Stimulated activated memory B cell treated with anti-CD40 and anti-IgM and Interleukin-4, amounts not matched to agents 10 μg/mL and 1 μg/mL and 100 μg/mL, for 72 hours (primary cell): ENCODE results near the gene RECQL5.

Experiments
- ATAC-seq: fragments of 150-1000 bp; cut with Tn5 transposase; 2 replicates; pipeline ENCODE4 v1.10.0; 2021
- H3K27ac Mint-ChIP-seq: one replicate; pipeline ENCODE4 v1.8.0; 2022; ENCODE audit warnings: mild to moderate bottlenecking, mixed read lengths
- H3K27me3 Mint-ChIP-seq: one replicate; pipeline ENCODE4 v1.8.0; 2022; ENCODE audit warnings: mixed read lengths
- H3K36me3 Mint-ChIP-seq: one replicate; pipeline ENCODE4 v1.8.0; 2022; ENCODE audit warnings: mixed read lengths
- H3K4me1 Mint-ChIP-seq: one replicate; pipeline ENCODE4 v1.8.0; 2022; ENCODE audit warnings: mixed read lengths
- H3K4me3 Mint-ChIP-seq: one replicate; pipeline ENCODE4 v1.8.0; 2022; ENCODE audit warnings: mild to moderate bottlenecking, moderate library complexity, mixed read lengths
- H3K9me3 Mint-ChIP-seq: one replicate; pipeline ENCODE4 v1.8.0; 2022; ENCODE audit warnings: mixed read lengths

RECQL5 gene

DNA sequence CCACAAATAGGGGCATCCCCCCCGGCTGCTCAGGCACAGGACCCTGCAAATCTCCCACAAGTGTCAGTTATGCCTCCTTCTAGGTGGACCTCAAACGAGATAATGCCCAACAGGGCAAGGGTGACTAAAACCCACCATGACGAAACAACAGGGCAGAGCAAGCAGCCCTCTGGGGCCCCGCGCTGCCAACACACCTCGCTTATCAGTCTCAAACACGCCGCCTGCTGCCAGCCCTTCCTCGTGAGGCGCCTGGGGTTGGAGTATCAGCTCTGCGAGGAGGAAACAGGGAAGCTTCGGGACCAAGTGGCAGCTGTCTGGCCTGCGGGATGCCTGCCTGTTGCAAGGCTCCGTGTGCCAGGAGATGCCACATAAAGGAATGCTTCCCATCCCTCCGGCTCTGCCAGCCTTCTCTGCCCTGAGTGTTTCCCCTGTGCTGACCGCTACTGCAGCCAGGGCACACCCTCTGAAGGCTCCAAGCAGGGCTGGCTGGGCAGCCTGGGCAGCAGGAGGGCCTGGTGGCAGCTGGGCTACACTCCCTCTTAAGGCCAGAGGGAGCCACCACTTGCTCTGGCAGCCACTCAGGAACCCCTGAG lies 31.2 kb downstream of the RECQL5 start:
- no peak for ATAC-seq
- Mint-ChIP-seq H3K4me1 (peaks cover 18% of the 10 kb centered on the region), H3K27me3 (no peaks in the 10 kb centered on the region), H3K27ac (no peak overlapping the region), H3K9me3 (no peaks in the 10 kb centered on the region), H3K4me3 (no peak overlapping the region), H3K36me3 (peaks cover 5% of the 10 kb centered on the region)

DNA sequence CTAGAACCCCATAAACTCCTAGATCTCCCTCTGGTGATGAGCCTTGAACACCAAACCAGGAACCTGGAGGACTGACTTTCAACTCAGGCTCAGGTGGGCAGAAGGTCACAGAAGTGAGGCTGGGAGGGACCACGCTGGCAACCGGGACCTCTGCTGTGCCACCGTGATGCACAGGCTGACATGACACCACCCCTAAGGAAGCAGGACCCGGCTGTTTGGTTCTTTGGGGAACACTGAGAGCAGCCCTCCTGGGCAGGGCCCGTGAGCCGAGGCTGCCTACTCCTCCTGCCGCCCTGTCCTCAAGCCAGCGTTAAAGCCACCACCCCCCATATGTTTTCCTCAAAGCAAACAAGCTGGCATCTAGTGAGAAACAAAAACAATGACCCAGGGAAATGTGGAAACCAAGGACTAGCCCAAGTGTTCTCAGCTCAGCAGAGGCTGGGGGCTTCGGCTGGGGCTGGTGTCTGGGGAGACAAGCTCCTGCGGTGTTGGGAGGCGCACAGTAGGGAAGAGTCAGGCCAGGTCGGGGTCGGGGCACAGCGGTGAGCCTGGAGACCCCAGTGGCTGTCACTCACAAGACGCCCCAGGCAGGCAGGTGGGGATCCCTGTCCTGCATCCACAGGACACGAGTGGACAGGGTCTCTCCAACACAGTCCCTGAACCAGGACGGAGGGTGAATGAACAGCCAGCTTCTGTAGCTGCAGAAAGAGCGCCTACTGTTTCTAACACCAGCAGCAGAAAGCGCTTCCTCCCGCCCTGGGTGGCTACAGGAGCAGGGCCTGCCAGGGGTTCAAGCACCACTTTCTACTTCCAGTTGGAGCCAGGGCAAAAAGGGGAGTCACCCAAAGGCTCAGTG lies 32.0 kb downstream of the RECQL5 start:
- no peaks in the 10 kb centered on the region for H3K27me3 Mint-ChIP-seq
- ATAC-seq: no peak
- no peak overlapping the region for H3K27ac Mint-ChIP-seq
- H3K36me3 Mint-ChIP-seq: peaks cover 5% of the 10 kb centered on the region
- H3K9me3 Mint-ChIP-seq: no peaks in the 10 kb centered on the region
- no peak overlapping the region for H3K4me3 Mint-ChIP-seq
- H3K4me1 Mint-ChIP-seq: peaks cover 18% of the 10 kb centered on the region

DNA sequence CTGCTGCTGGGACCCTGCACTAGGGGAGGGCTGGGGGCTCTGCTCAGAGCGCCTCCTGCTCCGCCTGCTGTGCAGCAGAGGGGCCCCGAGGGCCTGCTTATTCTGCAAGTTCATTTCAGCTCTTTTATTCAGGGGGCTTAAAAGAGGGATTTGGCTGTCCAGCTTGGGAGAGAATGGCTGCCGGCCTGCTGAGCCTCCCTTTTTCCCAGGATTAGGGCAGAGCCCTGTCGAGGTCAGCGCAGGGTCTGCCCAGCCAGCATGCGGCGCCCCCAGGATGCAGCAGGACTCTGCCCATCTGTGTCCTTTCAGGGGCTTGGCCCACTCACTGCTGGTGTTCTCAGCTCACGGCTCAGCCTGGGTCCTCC lies 32.6 kb downstream of the RECQL5 start:
- ATAC-seq: no peak
- H3K4me3 Mint-ChIP-seq: no peak overlapping the region
- H3K27me3 Mint-ChIP-seq: no peaks in the 10 kb centered on the region
- H3K9me3 Mint-ChIP-seq: no peaks in the 10 kb centered on the region
- H3K4me1 Mint-ChIP-seq: peaks cover 18% of the 10 kb centered on the region
- H3K27ac Mint-ChIP-seq: no peak overlapping the region
- peaks cover 5% of the 10 kb centered on the region for H3K36me3 Mint-ChIP-seq

DNA sequence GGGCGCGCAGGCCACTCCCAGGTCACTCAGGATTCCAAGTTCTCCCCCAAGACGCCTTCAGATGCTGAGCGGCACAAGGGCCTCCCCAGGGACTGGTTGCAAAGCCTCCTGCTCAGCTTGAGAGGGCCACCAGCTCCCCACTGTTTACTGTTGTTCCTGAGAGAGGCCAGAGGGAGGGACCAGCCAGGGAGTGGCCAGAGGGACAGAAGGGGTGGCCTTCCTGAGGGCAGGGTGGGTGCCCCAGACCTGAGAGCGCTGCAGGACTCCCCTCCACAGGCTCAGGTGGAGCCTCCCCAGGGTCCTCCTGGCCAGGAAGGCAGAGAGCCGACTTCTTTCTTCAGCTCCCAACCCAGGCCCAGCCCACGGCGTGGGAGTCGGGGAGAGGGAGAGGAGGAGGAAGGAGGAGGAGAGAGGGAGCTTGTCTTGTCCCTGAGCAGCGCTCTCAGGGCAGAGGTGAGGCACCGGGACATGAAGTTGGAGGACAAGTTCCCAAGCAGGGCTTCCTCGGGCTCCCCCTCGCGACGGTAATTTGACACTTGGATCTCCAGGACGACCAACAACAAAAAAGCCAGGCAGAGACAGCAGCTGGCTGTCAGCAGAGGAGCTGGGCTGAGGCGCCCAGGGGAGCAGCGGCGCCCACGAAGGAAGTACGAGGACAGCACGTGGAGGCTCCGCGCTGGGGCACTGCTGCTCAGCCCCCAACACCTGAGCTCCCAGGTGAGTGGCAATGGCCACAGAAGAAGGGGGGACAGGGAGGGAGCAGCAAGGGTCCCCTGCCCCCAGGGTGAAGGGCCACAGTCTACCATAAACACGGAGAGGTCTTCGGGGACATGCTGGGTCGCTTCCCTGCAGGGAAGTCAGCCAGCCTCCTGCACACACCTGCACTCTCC lies 33.2 kb downstream of the RECQL5 start:
- no peaks in the 10 kb centered on the region for H3K9me3 Mint-ChIP-seq
- no peak overlapping the region for H3K4me3 Mint-ChIP-seq
- peaks cover 18% of the 10 kb centered on the region for H3K4me1 Mint-ChIP-seq
- peaks cover 5% of the 10 kb centered on the region for H3K36me3 Mint-ChIP-seq
- peak; percentile 46 for ATAC-seq
- H3K27me3 Mint-ChIP-seq: no peaks in the 10 kb centered on the region
- no peak overlapping the region for H3K27ac Mint-ChIP-seq

DNA sequence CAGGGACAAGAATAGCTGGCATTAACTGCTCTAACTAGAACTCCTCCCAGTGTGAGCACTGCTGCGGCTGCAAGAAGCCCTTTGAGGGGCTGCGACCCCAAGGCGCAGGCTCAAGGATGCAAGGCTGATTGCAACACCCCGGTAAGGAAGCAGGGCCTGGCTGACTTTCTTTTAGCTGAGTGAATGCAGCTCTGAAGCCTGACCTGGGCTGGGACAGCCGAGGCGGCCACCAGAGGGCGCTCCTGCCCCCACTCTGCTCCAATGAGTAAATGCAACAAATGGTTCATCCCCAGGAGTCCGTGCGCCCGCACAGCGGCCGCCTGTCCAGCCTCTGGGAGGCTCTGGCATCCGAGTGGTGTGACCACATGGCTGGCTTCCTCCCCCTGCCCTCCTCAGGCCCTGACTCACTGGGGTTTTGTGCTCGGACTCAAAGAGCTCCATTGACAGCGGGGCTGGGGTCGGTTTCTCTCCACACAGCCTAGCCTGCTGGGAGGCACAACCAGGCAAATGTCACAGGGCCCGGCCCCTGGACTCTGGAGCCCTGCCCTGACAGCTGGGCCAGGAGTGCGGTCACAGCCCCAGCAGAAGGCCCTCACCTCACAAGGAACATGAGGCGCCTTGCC lies 34.0 kb downstream of the RECQL5 start, which contains the start of gene SMIM5:
Gene SMIM5 (plus strand): TSS at position 572 of the 623 bp plus-strand sequence. CDS start 6,768 bp downstream, outside the sequence.
- Mint-ChIP-seq H3K4me3 (no peak within 1 kb of the TSS), H3K4me1 (peaks cover 18% of the 10 kb centered on the region), H3K27ac (no peak within 1 kb of the TSS), H3K27me3 (no peaks in the 10 kb centered on the region), H3K36me3 (peaks cover 5% of the 10 kb centered on the region), H3K9me3 (no peaks in the 10 kb centered on the region)
- ATAC-seq: peak; percentile 85

DNA sequence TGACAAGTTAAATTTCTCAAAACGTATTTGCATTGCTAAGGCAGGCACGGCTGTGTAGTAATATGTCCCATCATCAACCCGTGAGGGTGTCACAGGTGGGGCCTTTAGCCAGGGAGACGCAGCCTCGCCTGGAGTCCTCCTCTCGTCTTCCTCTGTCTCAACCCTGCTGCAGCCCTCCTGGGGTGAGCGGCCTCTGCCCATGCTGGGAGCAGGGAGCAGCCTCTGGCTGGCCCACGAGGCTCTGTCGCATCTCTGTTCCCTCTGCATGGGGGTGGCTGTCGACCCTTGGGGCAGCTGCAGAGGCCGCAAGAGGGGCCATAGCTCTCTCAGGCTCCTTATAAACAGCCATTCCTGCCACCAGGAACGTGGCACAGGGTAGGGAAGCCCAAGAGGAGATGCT lies 34.5 kb downstream of the RECQL5 start:
- Mint-ChIP-seq H3K9me3 (no peaks in the 10 kb centered on the region), H3K27me3 (no peaks in the 10 kb centered on the region), H3K4me3 (no peak overlapping the region), H3K4me1 (peaks cover 18% of the 10 kb centered on the region), H3K27ac (no peak overlapping the region), H3K36me3 (peaks cover 5% of the 10 kb centered on the region)
- no peak for ATAC-seq

DNA sequence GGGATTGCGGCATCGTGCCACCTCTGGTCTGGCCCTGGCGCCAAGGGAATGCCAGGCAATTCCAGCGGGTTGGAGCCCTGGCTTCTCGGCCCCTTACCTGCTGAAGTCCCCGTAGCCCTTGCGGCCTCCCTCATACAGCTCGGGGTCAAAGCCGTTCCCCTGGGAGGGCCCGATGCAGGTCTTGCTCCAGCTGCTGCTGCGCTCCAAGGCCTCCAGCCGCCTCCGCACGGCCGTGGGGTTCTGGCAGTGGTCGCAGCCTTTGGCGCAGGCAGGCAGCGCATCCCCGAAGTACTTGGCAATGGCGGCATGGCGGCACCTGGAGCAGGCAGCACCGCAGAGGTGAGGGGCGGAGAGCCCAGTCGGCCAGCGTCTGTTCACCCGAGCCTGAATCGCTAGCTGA lies 35.6 kb downstream of the RECQL5 start:
- Mint-ChIP-seq H3K27me3 (no peaks in the 10 kb centered on the region), H3K27ac (no peak overlapping the region), H3K4me3 (no peak overlapping the region), H3K36me3 (peaks cover 5% of the 10 kb centered on the region), H3K4me1 (peaks cover 18% of the 10 kb centered on the region), H3K9me3 (no peaks in the 10 kb centered on the region)
- no peak for ATAC-seq

DNA sequence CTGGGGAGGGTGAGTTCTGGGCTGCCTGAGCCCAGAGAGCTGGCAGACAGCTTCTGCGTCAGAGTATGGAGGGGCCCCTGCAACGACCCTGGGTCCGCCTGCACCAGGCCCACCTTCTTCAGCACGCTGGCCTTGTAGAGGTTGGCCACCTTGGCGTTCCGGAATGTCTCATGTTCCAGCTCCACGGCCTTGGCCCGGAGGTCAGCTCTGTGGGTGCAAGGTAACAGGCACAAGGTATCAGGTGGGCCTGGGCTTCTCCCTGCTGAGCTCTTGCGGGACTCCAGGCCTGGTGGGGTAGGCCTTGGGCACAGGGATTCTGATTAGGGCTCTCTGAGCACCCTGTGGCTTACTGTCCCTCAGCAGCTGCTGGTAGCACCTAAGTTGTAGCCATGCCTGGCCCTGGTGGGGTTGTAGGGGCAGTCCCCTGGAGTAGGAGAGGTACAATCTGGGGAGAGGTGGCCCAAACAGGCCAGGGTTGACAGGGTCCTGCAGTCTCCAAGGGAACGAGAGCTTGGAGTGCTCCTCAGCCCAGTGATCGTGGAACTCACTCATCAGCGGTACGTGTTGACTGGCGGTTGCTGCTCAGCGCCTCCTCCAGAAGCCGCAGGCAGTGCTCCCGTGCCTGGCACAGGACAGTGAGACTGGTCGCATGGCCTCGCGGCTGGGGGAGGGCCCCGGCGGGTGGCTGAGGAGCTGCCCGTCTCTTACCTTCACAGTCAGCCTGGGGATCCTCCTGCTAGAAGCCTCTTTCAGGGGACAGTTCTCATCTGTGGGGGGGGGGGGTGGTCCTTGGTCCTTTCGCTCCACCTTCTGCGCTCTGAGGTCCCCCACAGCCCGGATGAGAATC lies 36.7 kb downstream of the RECQL5 start:
- Mint-ChIP-seq H3K4me1 (peaks cover 18% of the 10 kb centered on the region), H3K27ac (no peak overlapping the region), H3K27me3 (no peaks in the 10 kb centered on the region), H3K36me3 (no peaks in the 10 kb centered on the region), H3K4me3 (no peak overlapping the region), H3K9me3 (no peaks in the 10 kb centered on the region)
- no peak for ATAC-seq

DNA sequence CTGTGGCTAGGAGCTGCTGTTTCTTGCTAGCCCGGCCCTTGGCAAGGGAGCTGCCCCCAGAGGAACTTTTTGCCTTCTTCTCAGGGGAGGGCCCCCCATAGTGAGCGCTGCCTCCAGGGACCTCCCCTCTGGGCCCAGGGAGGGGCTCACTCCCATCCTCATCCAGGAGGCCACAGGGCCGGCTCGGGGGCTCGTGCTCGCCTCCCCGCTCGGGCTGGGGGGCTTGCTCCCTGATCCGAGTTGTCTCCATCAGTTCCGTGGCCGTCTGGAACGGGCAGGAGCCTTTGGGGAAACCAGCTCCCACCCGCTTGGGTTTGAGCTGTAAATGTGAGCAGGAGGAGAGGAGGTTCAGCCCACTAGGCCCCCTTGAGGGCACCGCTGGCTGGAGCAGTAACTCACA lies 37.8 kb downstream of the RECQL5 start:
- no peak overlapping the region for H3K4me3 Mint-ChIP-seq
- no peaks in the 10 kb centered on the region for H3K9me3 Mint-ChIP-seq
- no peaks in the 10 kb centered on the region for H3K36me3 Mint-ChIP-seq
- no peak for ATAC-seq
- peaks cover 14% of the 10 kb centered on the region for H3K4me1 Mint-ChIP-seq
- no peaks in the 10 kb centered on the region for H3K27me3 Mint-ChIP-seq
- H3K27ac Mint-ChIP-seq: no peak overlapping the region

DNA sequence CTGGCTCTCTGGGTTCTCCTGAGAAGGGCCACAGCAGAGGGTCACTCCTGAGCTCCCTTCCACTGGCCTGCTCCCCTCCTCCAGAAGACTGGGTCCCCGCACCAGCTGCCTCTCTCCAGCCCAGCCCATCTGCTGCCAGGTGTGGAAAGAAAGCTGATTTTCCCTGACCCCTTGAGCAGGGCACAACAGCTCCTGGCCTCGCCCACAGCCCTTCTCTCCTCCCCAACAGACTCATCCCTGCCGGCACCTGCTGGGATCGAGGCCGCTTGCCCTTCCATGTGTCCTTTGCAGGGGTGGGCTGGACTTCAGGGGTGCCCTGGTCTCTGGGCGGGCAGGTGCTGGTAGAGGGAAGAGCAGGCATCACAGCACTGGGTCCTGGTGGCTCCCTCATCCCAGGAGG lies 38.5 kb downstream of the RECQL5 start:
- H3K27me3 Mint-ChIP-seq: no peaks in the 10 kb centered on the region
- no peak for ATAC-seq
- H3K36me3 Mint-ChIP-seq: no peaks in the 10 kb centered on the region
- no peak overlapping the region for H3K27ac Mint-ChIP-seq
- H3K4me3 Mint-ChIP-seq: no peak overlapping the region
- peaks cover 7% of the 10 kb centered on the region for H3K4me1 Mint-ChIP-seq
- no peaks in the 10 kb centered on the region for H3K9me3 Mint-ChIP-seq

DNA sequence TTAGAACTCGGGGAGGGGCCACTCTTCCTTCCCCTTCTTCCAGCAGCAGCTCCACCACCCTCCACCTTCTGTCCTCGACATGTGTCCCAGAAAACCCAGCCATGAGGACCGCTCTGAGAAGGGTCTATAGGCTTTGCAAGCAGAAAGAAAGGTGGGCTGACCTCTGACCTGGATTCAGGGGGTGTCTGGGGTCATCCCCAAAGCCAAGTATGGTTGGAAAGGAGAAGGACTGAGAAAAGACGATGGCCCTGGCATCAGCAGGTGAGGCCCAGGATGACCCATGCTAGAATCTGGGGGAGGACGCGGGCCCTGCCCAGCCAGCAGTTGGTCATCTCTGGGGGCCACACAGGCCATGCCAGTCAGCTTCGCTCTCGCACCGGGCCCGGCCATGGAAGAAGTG lies 39.9 kb downstream of the RECQL5 start:
- Mint-ChIP-seq H3K36me3 (no peaks in the 10 kb centered on the region), H3K27ac (no peak overlapping the region), H3K4me3 (no peak overlapping the region), H3K27me3 (no peaks in the 10 kb centered on the region), H3K9me3 (no peaks in the 10 kb centered on the region), H3K4me1 (no peaks in the 10 kb centered on the region)
- no peak for ATAC-seq

DNA sequence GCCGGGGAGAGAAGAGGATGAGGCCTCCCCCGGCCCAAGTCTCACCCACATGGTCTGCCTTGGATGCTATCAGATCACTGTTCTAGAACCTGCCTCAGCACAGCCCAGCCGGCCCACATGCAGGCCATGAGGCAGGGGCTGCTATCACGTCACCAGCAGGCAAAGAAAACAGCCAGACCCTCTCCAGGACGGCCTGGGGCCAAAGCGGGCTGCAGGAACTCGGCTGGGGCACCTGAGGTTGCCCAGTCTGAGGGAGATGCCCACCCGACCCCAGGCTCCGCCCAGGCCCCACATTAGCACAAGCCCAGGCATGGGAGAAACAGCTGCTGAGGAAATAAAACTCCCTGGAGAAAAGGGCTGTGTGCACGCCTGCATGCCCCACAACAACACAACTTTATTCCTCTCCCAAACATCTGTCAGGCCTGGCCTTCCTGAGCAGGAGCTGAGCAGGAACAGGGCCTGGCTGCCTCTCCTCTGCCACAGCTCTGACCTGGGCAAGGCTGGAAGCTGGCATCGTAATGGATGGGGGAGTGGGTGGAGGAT lies 40.4 kb downstream of the RECQL5 start:
- no peaks in the 10 kb centered on the region for H3K9me3 Mint-ChIP-seq
- H3K27me3 Mint-ChIP-seq: no peaks in the 10 kb centered on the region
- H3K4me3 Mint-ChIP-seq: no peak overlapping the region
- ATAC-seq: no peak
- H3K4me1 Mint-ChIP-seq: no peaks in the 10 kb centered on the region
- H3K36me3 Mint-ChIP-seq: no peaks in the 10 kb centered on the region
- no peak overlapping the region for H3K27ac Mint-ChIP-seq

DNA sequence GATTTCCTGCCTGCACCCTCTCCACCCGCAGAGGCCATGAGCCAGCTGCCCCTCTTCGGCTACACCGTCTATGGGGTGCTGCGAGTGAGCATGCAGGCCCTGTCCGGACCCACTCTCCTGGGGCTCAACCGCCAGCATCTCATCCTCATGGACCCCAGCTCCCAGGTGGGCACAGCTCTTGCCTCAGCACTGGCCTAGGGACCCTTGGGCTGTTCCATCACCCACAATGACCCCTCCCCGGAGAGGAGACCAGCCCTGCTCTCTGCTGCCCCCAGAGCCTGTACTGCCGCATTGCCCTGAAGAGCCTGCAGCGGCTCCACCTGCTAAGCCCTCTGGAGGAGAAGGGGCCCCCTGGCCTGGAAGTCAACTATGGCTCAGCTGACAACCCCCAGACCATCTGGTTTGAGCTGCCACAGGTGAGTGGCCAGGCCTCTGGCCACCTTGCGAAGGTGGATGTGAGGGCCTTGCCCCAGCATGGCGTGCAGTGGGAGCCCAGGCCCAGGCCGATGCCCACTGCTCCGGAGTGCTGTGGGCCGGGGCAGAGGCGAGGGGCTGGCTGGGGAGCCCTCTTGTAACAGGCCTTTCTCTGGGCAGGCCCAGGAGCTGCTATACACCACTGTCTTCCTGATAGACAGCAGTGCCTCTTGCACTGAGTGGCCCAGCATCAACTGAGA lies 41.0 kb downstream of the RECQL5 start:
- Mint-ChIP-seq H3K36me3 (no peaks in the 10 kb centered on the region), H3K4me1 (no peaks in the 10 kb centered on the region), H3K4me3 (no peak overlapping the region), H3K27me3 (no peaks in the 10 kb centered on the region), H3K9me3 (no peaks in the 10 kb centered on the region), H3K27ac (no peak overlapping the region)
- peak; percentile 53 for ATAC-seq
